NCI-H2107 treated with DMSO at 0.1 percent for 48 hours (cell line): ENCODE measurements around the gene SCN8A.

Experiments
- DNase-seq: peaks from one replicate; lab custom pipeline; 2025; ENCODE audit not compliant: unreplicated experiment; lab: John Stamatoyannopoulos, UW

SCN8A gene

GRCh38 chr12:51702587-51702986 lies 111.6 kb downstream of the SCN8A start:
- no peak for DNase-seq

DNA sequence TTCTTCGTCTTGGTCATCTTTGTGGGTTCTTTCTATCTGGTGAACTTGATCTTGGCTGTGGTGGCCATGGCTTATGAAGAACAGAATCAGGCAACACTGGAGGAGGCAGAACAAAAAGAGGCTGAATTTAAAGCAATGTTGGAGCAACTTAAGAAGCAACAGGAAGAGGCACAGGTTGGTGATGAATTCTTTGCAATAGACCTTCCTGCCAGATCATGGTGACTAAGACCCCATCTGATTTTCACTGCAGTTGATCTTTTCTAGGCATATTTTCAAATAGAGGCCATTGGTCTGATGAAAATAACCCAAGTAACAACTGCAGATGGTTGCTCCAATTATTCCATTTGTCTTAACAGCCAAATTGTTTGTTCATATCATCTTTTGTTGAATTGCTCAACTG lies 114.4 kb downstream of the SCN8A start:
- no peak for DNase-seq

- DNase-seq, result no peak
These were observed 115.2 kb downstream of the SCN8A start for GRCh38 chr12:51706206-51706605.

GRCh38 chr12:51714666-51715065 lies 123.6 kb downstream of the SCN8A start:
- no peak for DNase-seq

GRCh38 chr12:51717326-51717925 lies 126.4 kb downstream of the SCN8A start:
- no peak for DNase-seq

GRCh38 chr12:51721282-51721940 lies 130.4 kb downstream of the SCN8A start:
- DNase-seq, result no peak

- DNase-seq, result no peak
These were observed 131.4 kb downstream of the SCN8A start for GRCh38 chr12:51722431-51722830.

- no peak for DNase-seq
These were observed 135.1 kb downstream of the SCN8A start for GRCh38 chr12:51726161-51726560.

DNA sequence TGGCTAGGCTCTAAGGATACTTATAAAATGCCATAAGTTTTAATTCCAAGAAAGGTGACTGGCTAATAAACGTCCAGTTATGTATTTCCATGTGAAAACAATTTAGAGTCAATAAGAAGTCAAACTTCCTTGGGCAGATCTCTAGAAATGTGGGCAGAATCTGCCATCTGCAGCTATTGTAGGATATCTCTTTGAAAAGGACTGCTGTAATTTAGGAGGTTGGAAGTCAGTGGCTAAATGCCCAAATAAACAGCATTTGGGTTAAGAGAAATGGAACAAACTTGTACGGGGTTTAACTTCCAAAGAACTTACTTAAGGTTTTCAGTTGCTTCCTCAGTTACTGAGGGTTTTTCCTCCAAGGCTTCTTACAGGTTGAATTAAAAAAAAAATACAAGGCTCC lies 135.9 kb downstream of the SCN8A start:
- no peak for DNase-seq

GRCh38 chr12:51729331-51729730 lies 138.3 kb downstream of the SCN8A start:
- no peak for DNase-seq

- DNase-seq, result no peak
These were observed 139.7 kb downstream of the SCN8A start for GRCh38 chr12:51730745-51731144.

DNA sequence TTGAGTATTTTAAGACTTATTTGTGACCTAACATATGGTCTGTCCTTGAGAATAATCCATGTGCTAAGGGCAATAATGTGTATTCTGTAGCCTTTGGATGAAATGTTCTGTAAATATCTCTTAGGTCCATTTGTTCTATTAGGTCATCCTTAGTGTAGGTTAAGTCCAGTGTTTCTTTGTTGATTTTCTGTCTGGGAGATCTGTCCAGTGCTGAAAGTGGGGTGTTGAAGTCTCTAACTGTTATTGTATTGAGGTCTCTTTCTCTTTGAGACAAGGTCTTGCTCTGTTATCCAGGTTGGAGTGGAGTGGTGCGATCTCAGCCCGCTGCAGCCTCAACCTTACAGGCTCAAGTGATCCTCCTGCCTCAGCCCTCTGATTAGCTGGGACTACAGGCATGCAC lies 149.5 kb downstream of the SCN8A start:
- DNase-seq, result no peak

DNA sequence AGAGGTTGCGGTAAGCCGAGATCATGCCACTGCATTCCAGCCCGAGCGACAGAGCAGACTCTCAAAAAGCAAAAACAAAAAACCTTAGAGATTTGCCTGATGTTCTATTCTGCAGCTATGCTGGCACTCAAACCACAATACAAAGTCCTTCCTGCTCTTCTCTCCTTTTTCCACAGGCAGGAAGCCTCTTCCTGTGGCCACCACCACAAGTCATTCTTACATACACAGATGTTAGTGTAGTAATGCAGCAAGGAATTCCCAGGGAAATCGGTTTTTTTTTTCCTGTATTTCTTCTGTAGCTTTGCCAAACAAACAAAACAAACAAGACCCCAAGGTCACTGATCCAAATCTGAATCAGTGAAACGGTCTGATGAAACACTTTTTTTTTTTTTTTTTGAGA lies 153.2 kb downstream of the SCN8A start:
- no peak for DNase-seq

DNA sequence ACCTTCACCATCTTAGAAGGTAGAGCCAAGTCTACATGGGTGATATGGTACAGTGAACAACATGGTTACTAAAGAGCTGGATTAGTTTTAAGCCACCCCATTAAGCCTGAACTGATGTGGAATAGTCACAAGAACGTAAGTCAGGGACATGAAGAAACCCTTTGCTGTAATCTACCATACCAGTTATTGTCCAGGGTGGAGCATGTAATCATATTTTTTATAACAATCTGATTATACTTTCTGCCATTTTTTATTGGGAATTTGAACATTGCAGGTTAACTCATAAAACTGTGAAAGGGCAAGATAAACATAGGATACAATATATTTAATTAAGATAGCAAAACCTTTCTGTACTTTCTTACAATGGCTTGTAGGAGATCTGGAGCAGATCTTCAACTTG lies 153.9 kb downstream of the SCN8A start:
- DNase-seq, result no peak

- no peak for DNase-seq
These were observed 155.4 kb downstream of the SCN8A start for GRCh38 chr12:51746416-51746815.

GRCh38 chr12:51748235-51748634 lies 157.2 kb downstream of the SCN8A start:
- no peak for DNase-seq

DNA sequence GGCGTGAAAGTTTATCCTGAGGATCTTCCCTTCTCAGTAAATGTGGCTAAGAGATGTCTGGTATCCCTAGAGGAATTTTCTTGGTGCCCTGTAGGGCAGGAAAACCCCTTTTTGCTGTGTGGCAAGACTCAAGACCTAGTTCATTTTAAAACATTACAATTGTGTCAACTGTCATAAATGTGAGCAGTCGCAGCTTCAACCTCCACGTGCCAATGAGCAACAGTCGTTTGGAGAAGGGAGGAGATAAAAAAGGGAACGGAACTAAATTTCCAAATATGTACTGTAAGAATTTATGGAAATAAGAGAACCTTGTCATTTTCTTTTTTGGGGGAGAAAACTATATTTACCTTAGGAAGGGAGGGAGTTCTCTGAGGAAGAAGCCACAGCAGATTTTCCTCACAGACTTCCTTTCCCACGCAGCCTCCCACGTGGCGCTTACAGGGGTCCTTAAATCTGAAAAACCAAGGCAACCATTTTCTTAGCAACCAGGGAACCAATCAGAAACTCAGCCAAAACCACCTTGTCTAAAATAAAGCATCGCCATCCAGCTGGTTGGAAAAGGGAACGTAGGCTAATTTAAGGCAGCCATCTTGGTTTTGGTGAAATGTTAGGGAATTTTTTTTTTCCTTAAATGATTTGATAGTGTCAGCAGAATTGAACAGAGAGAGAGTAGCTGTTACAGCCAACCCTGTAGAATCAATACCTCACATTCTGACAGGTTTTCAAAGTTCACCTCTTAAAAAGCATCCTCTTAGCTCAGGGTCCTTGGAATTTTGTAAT lies 158.4 kb downstream of the SCN8A start:
- DNase-seq, result no peak

- no peak for DNase-seq
These were observed 158.9 kb downstream of the SCN8A start for GRCh38 chr12:51749986-51750317.

DNA sequence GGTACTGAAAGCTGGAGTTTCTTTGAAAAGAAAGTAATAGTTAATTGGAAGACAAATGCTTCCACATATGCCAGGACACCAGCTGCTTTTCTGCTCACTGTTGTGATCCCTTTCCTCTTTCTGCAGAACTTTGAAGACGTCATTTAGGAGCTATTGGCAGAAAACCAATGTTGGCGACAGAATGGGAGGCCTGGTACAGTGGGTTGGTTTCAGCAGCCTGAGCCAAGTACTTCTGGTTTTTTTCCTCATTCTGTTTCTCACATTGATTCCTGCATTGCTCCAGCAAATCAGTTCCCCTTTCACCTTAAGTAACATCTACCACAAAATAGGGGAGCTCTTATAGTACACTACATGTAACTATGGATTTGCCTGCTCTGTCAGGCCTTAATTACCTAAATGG lies 160.6 kb downstream of the SCN8A start:
- no peak for DNase-seq

DNA sequence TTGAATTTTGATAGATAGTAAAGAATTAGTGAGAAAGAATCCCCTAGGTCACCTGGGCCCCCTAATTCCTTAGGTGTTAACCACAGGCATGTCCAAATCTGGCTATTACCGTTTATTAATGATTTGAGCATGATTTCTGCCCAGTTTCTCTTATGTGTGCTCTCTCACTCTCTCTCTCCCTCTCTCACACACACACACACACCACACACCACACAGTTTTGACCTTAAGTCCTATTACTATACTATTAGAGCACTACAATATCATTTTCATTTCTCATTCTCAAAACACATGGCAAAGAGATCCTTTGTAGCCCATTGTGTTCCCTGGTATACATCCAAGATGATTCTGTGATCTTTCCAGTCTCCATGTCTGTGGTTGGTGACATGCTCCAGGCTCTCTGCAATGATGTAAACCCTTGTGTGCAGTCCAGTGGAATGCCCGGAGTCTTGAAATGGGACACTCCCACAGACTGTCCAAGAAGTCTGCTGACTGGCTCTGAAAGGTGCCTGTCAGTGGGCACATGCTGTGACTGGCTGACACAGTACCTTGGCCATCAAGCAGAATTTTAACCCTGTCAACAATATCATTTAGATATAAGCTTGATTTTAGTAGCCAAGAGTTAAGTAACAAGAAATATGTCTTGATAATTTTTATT lies 161.3 kb downstream of the SCN8A start:
- no peak for DNase-seq

- DNase-seq, result no peak
These were observed 163.1 kb downstream of the SCN8A start for GRCh38 chr12:51753980-51754675.
